GM12864 (cell line): ENCODE results near the gene EML6.

Source experiments
- DNase-seq: peaks from one replicate; pipeline ENCODE4 v3.0.0-alpha.2; 2011; ENCODE audit warnings: low read depth
- H3K4me3 ChIP-seq: 2 replicates; pipeline ENCODE4 v1.5.1; 2011; ENCODE audit warnings: mild to moderate bottlenecking, low read depth, low read length, control low read depth
- TF ChIP-seq, protein P1 (sequence below): IDR thresholded peaks from 2 replicates; pipeline ENCODE4 v1.5.1; 2011; ENCODE audit warnings: low read depth, mild to moderate bottlenecking, moderate library complexity, low read length, control low read depth, inconsistent platforms; ENCODE audit errors: missing control alignments

Gene EML6

DNA sequence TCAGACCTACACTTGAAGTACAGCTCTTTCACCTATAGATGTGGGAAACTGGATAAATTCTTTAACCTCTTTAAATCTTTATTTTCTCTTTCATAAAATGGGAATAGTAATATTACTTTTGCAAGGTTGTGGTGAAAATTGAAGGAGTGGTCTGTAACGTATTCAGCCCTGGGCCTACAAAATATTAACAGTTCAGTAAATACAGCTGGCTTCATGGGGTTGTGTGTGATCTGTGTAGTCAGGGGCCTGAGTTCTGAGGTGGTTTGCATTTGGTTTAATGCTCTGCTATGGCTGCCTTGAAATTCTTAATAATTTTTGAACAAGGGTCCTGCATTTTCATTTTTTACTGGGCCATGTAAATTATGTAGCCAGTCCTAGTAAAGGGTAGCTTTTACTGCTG lies 16.8 kb upstream of the EML6 start:
- DNase-seq, result no peak
- H3K4me3 ChIP-seq, result no peak overlapping the region
- TF ChIP-seq, protein P1, sequence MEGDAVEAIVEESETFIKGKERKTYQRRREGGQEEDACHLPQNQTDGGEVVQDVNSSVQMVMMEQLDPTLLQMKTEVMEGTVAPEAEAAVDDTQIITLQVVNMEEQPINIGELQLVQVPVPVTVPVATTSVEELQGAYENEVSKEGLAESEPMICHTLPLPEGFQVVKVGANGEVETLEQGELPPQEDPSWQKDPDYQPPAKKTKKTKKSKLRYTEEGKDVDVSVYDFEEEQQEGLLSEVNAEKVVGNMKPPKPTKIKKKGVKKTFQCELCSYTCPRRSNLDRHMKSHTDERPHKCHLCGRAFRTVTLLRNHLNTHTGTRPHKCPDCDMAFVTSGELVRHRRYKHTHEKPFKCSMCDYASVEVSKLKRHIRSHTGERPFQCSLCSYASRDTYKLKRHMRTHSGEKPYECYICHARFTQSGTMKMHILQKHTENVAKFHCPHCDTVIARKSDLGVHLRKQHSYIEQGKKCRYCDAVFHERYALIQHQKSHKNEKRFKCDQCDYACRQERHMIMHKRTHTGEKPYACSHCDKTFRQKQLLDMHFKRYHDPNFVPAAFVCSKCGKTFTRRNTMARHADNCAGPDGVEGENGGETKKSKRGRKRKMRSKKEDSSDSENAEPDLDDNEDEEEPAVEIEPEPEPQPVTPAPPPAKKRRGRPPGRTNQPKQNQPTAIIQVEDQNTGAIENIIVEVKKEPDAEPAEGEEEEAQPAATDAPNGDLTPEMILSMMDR, result no peak

DNA sequence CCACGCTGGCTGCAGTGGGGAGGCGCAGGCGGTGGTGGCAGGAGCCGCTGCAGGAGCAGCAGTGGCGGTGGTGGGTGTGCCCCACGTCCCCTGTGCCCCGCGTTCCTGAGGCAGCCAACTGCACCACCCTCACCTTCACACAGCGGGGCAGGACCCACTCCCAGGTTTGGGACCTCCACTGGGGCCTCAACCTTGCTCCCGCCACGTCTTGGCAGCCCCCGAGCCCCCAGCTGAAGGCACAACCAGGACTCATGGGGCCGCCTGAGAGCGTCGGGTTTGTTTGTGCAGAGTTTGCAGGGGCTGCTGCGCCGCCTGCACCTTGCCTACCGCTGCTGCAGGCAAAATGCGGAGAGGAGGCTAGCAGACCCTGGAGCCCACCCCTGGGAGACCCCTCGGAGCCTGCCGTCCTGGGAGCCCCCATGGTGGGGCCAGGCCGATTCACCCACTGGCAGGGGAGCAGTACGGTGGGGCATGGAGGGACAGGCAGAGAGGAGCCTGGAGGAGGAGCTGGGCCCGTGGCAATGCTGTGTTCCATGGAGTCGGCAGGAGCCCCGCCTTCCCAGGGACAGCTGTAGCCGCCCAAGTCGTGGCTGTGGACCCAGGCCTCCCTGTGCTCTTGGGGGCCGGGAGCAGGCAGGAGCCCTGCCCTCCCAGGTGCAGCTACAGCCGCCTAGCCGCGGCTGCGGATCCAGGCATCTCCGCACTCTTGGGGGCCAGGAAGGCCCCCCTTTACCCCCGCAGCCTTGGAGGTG lies 14.7 kb upstream of the EML6 start:
- peak overlapping the region; percentile 16 for H3K4me3 ChIP-seq
- DNase-seq, result no peak
- TF ChIP-seq, protein P1, result no peak

DNA sequence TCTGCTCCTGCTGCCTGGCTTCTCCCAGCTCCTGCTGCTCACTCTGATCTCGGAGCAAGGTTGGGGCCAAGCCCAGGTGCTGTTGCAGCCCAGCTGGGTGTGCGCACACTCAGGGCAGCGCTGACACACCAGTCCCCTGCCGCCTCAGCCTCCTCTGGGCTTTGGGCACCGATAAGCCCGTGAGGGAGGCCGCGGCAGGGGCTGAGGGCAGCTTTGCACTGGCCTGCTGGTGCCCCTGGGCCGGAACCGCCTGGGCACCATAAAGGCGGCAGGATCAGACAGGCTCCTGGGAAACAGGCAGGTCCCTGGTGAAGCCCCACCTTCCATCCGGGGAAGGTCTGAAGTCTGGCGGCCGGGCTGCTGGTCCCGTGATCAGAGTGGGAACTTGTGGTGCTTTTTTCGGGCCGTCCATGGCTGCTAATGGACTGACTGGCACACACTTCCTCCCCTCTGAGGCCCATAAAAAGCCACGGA lies 14.1 kb upstream of the EML6 start:
- no peak for DNase-seq
- H3K4me3 ChIP-seq, result peak overlapping the region; percentile 22
- TF ChIP-seq, protein P1, result no peak

GRCh38 chr2:54710216-54710615 lies 13.2 kb upstream of the EML6 start:
- DNase-seq, result no peak
- TF ChIP-seq, protein P1, result no peak
- no peak overlapping the region for H3K4me3 ChIP-seq

GRCh38 chr2:54712516-54712915 lies 10.9 kb upstream of the EML6 start:
- TF ChIP-seq, protein P1, result no peak
- no peak for DNase-seq
- no peak overlapping the region for H3K4me3 ChIP-seq

GRCh38 chr2:54714996-54715395 lies 8.5 kb upstream of the EML6 start:
- no peak overlapping the region for H3K4me3 ChIP-seq
- TF ChIP-seq, protein P1, result no peak
- DNase-seq, result no peak

GRCh38 chr2:54716375-54716774 lies 7.1 kb upstream of the EML6 start:
- no peak overlapping the region for H3K4me3 ChIP-seq
- no peak for DNase-seq
- TF ChIP-seq, protein P1, result no peak
